Type B pancreatic cell (in vitro differentiated cells): ENCODE measurements around the gene MEGF11. TPM values are rescaled to one million over a fixed set of nuclear protein-coding genes. Genes with fewer than 3 reads are reported as not detected.
A peak's percentile ranks its signal among the peaks of the same experiment; 100 is the strongest.

Experiments used
- DNase-seq: peaks from one replicate; pipeline ENCODE4 v3.0.0; 2021; ENCODE audit warnings: mixed read lengths; ENCODE audit not compliant: unreplicated experiment; ENCODE audit errors: extremely low spot score
- H3K27ac Mint-ChIP-seq: 2 replicates; pipeline ENCODE4 v1.8.0; 2021; ENCODE audit warnings: mild to moderate bottlenecking, mixed read lengths
- H3K27me3 Mint-ChIP-seq: 2 replicates; pipeline ENCODE4 v1.8.0; 2021; ENCODE audit warnings: mixed read lengths
- H3K36me3 Mint-ChIP-seq: 2 replicates; pipeline ENCODE4 v1.8.0; 2021; ENCODE audit warnings: mixed read lengths
- H3K4me1 Mint-ChIP-seq: one replicate; pipeline ENCODE4 v1.8.0; 2021; ENCODE audit warnings: mixed read lengths; ENCODE audit not compliant: unreplicated experiment
- H3K4me3 Mint-ChIP-seq: 2 replicates; pipeline ENCODE4 v1.8.0; 2021; ENCODE audit warnings: mild to moderate bottlenecking, mixed read lengths
- H3K9me3 Mint-ChIP-seq: 2 replicates; pipeline ENCODE4 v1.8.0; 2021; ENCODE audit warnings: mixed read lengths
- CTCF ChIP-seq: fragments of 200-600 bp; sonication (generic); conservative IDR thresholded peaks from 2 replicates; pipeline ENCODE4 v1.5.0; 2021; ENCODE audit warnings: antibody characterized with exemption, mild to moderate bottlenecking
- total RNA-seq: library from RNA; stranded (reverse); gene quantifications from 2 replicates; pipeline ENCODE4 v1.2.1, GENCODE V29; 2021; ENCODE audit warnings: low replicate concordance

The MEGF11 gene
- total RNA-seq, 1 donor from 2014 or later: 3.3 TPM

GRCh38 chr15:66097151-66098021, 156.2 kb downstream of the MEGF11 start:
- DNase-seq: no peak
- H3K27me3 Mint-ChIP-seq: peaks cover 5% of the 10 kb centered on the region
- no peaks in the 10 kb centered on the region for H3K9me3 Mint-ChIP-seq
- TF ChIP-seq CTCF: no peak
- peak overlapping the region; percentile 11 for H3K27ac Mint-ChIP-seq
- peaks cover 49% of the 10 kb centered on the region for H3K4me1 Mint-ChIP-seq
- no peaks in the 10 kb centered on the region for H3K36me3 Mint-ChIP-seq
- no peak overlapping the region for H3K4me3 Mint-ChIP-seq

- H3K27ac Mint-ChIP-seq: no peak overlapping the region
- peaks cover 48% of the 10 kb centered on the region for H3K4me1 Mint-ChIP-seq
- H3K36me3 Mint-ChIP-seq: no peaks in the 10 kb centered on the region
- H3K9me3 Mint-ChIP-seq: no peaks in the 10 kb centered on the region
- peaks cover 5% of the 10 kb centered on the region for H3K27me3 Mint-ChIP-seq
- TF ChIP-seq CTCF: no peak
- no peak overlapping the region for H3K4me3 Mint-ChIP-seq
- no peak for DNase-seq
Measured at GRCh38 chr15:66096688-66097058, 156.9 kb downstream of the MEGF11 start.

- no peak overlapping the region for H3K27ac Mint-ChIP-seq
- H3K4me1 Mint-ChIP-seq: peaks cover 48% of the 10 kb centered on the region
- no peaks in the 10 kb centered on the region for H3K9me3 Mint-ChIP-seq
- H3K4me3 Mint-ChIP-seq: no peak overlapping the region
- DNase-seq: no peak
- no peaks in the 10 kb centered on the region for H3K36me3 Mint-ChIP-seq
- no peaks in the 10 kb centered on the region for H3K27me3 Mint-ChIP-seq
- TF ChIP-seq CTCF: no peak
Measured at GRCh38 chr15:66095871-66096687, 157.5 kb downstream of the MEGF11 start.

GRCh38 chr15:66094331-66094730, 159.2 kb downstream of the MEGF11 start:
- no peak overlapping the region for H3K27ac Mint-ChIP-seq
- H3K27me3 Mint-ChIP-seq: no peaks in the 10 kb centered on the region
- no peaks in the 10 kb centered on the region for H3K9me3 Mint-ChIP-seq
- no peak for TF ChIP-seq CTCF
- DNase-seq: no peak
- no peak overlapping the region for H3K4me3 Mint-ChIP-seq
- H3K4me1 Mint-ChIP-seq: peaks cover 47% of the 10 kb centered on the region
- H3K36me3 Mint-ChIP-seq: no peaks in the 10 kb centered on the region

- H3K4me1 Mint-ChIP-seq: peaks cover 34% of the 10 kb centered on the region
- no peak overlapping the region for H3K27ac Mint-ChIP-seq
- no peaks in the 10 kb centered on the region for H3K27me3 Mint-ChIP-seq
Measured at GRCh38 chr15:66092053-66093016, 161.2 kb downstream of the MEGF11 start.

More at GRCh38 chr15:66092053-66093016, 161.2 kb downstream of the MEGF11 start:
- TF ChIP-seq CTCF: no peak
- DNase-seq: no peak
- H3K36me3 Mint-ChIP-seq: no peaks in the 10 kb centered on the region
- H3K4me3 Mint-ChIP-seq: no peak overlapping the region
- no peaks in the 10 kb centered on the region for H3K9me3 Mint-ChIP-seq
